ENCODE data around the gene LRRC4C. TPM values are rescaled to one million over a fixed set of nuclear protein-coding genes. Genes with fewer than 3 reads are reported as not detected.

Gene LRRC4C
- total RNA-seq, 2 experiments from 2014 or later, result not detected

DNA sequence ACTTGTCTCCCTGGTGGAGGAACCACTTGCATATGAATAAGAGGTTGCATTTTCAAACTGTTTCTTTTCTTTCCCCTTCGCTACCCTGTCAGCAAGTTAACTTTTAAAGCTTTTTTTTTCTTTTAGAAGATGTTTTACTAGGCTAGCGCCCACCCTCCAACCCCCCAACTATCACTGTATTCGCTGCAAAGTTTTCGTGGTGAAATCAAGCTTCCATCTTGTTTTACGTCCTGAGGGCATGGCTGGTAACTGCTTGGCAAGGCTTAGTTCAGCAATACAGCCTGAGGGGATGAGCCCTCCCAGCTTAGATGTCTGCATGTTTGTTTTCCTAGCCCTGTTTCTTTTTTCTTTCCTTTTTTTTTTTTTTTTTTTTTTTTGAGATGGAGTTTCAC, 1359.3 kb downstream of the LRRC4C start:
- H3K9me3 Mint-ChIP-seq, result peaks cover 4% of the 10 kb centered on the region
- H3K27me3 Mint-ChIP-seq, result no peaks in the 10 kb centered on the region
- no peak overlapping the region for H3K27ac ChIP-seq (ENCODE audit: low read depth in 1 of 2, low read length in 2 of 2)
- DNase-seq (no peak), ATAC-seq (ENCODE audit: poor library complexity) (no peak)
- H3K36me3 ChIP-seq (ENCODE audit: insufficient read depth, low read length), result no peaks in the 10 kb centered on the region
- H3K36me3 Mint-ChIP-seq (ENCODE audit: low read depth), result no peaks in the 10 kb centered on the region
- no peaks in the 10 kb centered on the region for H3K27me3 ChIP-seq (ENCODE audit: control insufficient read depth in 1 of 2, insufficient read depth in 2 of 2, low read length in 2 of 2)
- H3K9me3 ChIP-seq (ENCODE audit: control insufficient read depth in 1 of 2, insufficient read depth in 1 of 2, low read length in 2 of 2), result peaks cover 5 to 24% of the 10 kb centered on the region in 2 experiments
- no peaks in the 10 kb centered on the region for H3K4me1 Mint-ChIP-seq (ENCODE audit: low read depth)
- no peaks in the 10 kb centered on the region for H3K4me1 ChIP-seq (ENCODE audit: insufficient read depth, low read length)
- intact Hi-C loops (cut with DNase I, micrococcal nuclease), result no loop called here
- ChIA-PET POLR2A (no interaction called here), CTCF (no interaction called here)
- no peak overlapping the region for H3K4me3 ChIP-seq (ENCODE audit: low read length)
- TF ChIP-seq, protein P1, sequence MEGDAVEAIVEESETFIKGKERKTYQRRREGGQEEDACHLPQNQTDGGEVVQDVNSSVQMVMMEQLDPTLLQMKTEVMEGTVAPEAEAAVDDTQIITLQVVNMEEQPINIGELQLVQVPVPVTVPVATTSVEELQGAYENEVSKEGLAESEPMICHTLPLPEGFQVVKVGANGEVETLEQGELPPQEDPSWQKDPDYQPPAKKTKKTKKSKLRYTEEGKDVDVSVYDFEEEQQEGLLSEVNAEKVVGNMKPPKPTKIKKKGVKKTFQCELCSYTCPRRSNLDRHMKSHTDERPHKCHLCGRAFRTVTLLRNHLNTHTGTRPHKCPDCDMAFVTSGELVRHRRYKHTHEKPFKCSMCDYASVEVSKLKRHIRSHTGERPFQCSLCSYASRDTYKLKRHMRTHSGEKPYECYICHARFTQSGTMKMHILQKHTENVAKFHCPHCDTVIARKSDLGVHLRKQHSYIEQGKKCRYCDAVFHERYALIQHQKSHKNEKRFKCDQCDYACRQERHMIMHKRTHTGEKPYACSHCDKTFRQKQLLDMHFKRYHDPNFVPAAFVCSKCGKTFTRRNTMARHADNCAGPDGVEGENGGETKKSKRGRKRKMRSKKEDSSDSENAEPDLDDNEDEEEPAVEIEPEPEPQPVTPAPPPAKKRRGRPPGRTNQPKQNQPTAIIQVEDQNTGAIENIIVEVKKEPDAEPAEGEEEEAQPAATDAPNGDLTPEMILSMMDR (IDR thresholded peaks at IDR 0.05), result no peak
- H3K4me3 Mint-ChIP-seq, result no peak overlapping the region
- H3K27ac Mint-ChIP-seq, result no peak overlapping the region

DNA sequence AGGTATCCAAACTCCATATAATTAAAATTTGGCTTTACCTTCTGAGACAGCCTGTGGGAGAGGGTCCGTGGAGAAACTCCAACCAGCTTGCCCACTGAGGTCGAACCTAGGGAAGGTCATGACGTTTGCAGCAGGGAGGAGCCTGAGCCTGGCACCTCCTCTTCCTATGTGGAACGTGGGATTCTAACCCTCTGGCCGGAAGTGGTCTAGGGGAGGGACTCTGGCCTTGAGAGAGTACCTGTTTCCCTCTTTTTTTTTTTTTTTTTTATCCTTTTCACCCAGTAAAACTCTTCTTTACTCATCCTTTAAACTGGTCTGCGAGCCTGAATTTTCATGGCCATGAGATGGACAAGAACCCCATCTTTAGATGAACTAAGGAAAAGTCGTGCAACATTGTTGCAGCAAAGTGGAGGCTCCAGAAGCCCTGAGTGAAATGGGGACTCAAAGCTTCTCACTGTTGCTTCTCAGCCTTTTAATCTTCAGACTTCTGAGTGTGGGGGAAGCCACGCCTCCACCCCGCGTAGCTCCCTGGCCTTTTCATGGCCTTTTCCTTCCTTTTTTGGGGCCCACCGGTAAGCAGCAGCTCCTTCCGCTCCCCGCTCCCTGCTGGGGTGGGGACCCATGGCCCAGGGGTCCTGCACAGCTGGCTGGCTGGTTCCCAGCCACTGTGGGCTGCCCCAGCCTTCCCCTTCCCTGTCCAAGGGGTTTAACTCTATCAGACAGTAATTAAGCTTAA, 1359.9 kb downstream of the LRRC4C start:
- Mint-ChIP-seq H3K27me3 (no peaks in the 10 kb centered on the region), H3K4me3 (no peak overlapping the region), H3K36me3 (ENCODE audit: low read depth) (no peaks in the 10 kb centered on the region), H3K4me1 (ENCODE audit: low read depth) (no peaks in the 10 kb centered on the region), H3K9me3 (peaks cover 4% of the 10 kb centered on the region), H3K27ac (no peak overlapping the region)
- ChIA-PET CTCF (interaction anchor here (1.1 kb wide), 1 partner anchor 12 kb away, joined by 3 read pairs; no protein-coding TSS in a partner anchor), POLR2A (no interaction called here)
- Histone ChIP-seq H3K27me3 (ENCODE audit: control insufficient read depth in 1 of 2, insufficient read depth in 2 of 2, low read length in 2 of 2) (no peaks in the 10 kb centered on the region), H3K9me3 (ENCODE audit: control insufficient read depth in 1 of 2, insufficient read depth in 1 of 2, low read length in 2 of 2) (peaks cover 0 to 25% of the 10 kb centered on the region in 2 experiments), H3K4me3 (ENCODE audit: low read length) (no peak overlapping the region), H3K4me1 (ENCODE audit: insufficient read depth, low read length) (no peaks in the 10 kb centered on the region), H3K36me3 (ENCODE audit: insufficient read depth, low read length) (no peaks in the 10 kb centered on the region), H3K27ac (ENCODE audit: low read depth in 1 of 2, low read length in 2 of 2) (no peak overlapping the region)
- no peak for ATAC-seq (ENCODE audit: poor library complexity)
- intact Hi-C loops (cut with DNase I, micrococcal nuclease), result no loop called here
- TF ChIP-seq, protein P1 (IDR thresholded peaks at IDR 0.05), result no peak
- no peak for DNase-seq

DNA sequence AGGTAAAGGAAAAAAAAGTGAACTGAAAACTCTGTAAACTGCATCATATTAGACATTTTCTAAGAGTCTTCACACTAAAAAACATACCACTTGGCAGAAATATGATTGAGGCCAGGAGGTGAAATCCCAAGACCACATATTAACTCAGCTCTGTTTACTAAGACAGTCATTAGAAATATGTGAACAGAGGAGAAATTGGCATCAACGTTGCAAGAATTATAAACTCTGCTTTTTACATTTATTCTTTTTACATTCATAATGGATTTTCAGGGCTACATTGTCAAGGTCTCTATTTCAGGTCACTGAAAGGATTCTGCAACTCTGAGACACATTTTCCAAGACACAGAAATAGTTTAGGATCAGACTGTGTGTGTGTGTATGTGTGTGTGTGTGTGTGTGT, 1364.0 kb downstream of the LRRC4C start:
- no peaks in the 10 kb centered on the region for H3K4me1 Mint-ChIP-seq (ENCODE audit: low read depth)
- ChIA-PET CTCF (no interaction called here), POLR2A (no interaction called here)

More for the DNA sequence above, 1364.0 kb downstream of the LRRC4C start:
- Mint-ChIP-seq H3K36me3 (ENCODE audit: low read depth) (no peaks in the 10 kb centered on the region), H3K27me3 (no peaks in the 10 kb centered on the region), H3K27ac (no peak overlapping the region), H3K4me3 (no peak overlapping the region), H3K9me3 (peaks cover 6% of the 10 kb centered on the region)
- H3K9me3 ChIP-seq (ENCODE audit: control insufficient read depth in 1 of 2, insufficient read depth in 1 of 2, low read length in 2 of 2), result peaks cover 0 to 24% of the 10 kb centered on the region in 2 experiments
- H3K27ac ChIP-seq (ENCODE audit: low read depth in 1 of 2, low read length in 2 of 2), result no peak overlapping the region
- TF ChIP-seq, protein P1 (IDR thresholded peaks at IDR 0.05), result no peak
- no peak for ATAC-seq (ENCODE audit: poor library complexity)
- no peak overlapping the region for H3K4me3 ChIP-seq (ENCODE audit: low read length)
- no peaks in the 10 kb centered on the region for H3K27me3 ChIP-seq (ENCODE audit: control insufficient read depth in 1 of 2, insufficient read depth in 2 of 2, low read length in 2 of 2)
- DNase-seq, result no peak
- H3K4me1 ChIP-seq (ENCODE audit: insufficient read depth, low read length), result no peaks in the 10 kb centered on the region
- intact Hi-C loops (cut with DNase I, micrococcal nuclease), result no loop called here
- no peaks in the 10 kb centered on the region for H3K36me3 ChIP-seq (ENCODE audit: insufficient read depth, low read length)

Data from CD4-positive, alpha-beta T cell (primary cell).